Measurements from ENCODE around the gene KRTAP5-8.

DNA sequence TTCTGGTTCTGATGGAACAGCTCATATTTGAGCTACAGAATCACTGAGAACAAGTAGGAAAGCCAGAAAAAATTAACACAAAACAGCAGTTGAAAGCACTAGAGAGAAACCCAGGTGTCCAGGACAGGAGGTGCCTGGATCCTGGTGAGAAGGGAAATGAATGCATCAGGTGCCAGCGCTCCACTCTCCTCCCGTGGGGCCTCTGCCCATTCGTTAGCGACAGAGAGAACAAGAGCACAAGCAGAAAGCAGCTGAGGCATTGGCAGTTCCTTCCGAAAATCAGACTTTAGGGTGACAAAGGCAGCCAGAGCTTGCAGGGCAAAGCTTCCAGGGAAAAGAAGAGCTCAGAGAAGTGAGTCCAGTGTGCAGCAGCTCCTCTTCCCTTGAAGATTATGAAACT, 30.7 kb upstream of the KRTAP5-8 start:
- TF ChIP-seq, protein P1, sequence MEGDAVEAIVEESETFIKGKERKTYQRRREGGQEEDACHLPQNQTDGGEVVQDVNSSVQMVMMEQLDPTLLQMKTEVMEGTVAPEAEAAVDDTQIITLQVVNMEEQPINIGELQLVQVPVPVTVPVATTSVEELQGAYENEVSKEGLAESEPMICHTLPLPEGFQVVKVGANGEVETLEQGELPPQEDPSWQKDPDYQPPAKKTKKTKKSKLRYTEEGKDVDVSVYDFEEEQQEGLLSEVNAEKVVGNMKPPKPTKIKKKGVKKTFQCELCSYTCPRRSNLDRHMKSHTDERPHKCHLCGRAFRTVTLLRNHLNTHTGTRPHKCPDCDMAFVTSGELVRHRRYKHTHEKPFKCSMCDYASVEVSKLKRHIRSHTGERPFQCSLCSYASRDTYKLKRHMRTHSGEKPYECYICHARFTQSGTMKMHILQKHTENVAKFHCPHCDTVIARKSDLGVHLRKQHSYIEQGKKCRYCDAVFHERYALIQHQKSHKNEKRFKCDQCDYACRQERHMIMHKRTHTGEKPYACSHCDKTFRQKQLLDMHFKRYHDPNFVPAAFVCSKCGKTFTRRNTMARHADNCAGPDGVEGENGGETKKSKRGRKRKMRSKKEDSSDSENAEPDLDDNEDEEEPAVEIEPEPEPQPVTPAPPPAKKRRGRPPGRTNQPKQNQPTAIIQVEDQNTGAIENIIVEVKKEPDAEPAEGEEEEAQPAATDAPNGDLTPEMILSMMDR (IDR thresholded peaks at IDR 0.05) = no peak
- no peak for TF ChIP-seq POLR2A (IDR thresholded peaks at IDR 0.05)

All from esophagus squamous epithelium (tissue), 4 donors.